ENCODE results near the gene ABCC10.

GRCh38 chr6:43402820-43403219, 24.5 kb upstream of the ABCC10 start:
- TF ChIP-seq KAT7 (CRISPR knock-in tag; IDR thresholded peaks at IDR 0.05; ENCODE audit: borderline replicate concordance) (no peak), ZNF317 (CRISPR knock-in tag; IDR thresholded peaks at IDR 0.05; ENCODE audit: borderline replicate concordance, low read depth) (no peak), CTCF (IDR thresholded peaks at IDR 0.05) (no peak), ZNF232 (CRISPR knock-in tag; IDR thresholded peaks at IDR 0.05) (no peak), PREB (CRISPR knock-in tag; IDR thresholded peaks at IDR 0.05; ENCODE audit: borderline replicate concordance) (no peak), GABPB1 (CRISPR knock-in tag; IDR thresholded peaks at IDR 0.05) (no peak), E2F1 (CRISPR knock-in tag; IDR thresholded peaks at IDR 0.05) (no peak), ELF4 (CRISPR knock-in tag; IDR thresholded peaks at IDR 0.05; ENCODE audit: low read depth) (no peak), ZNF121 (CRISPR knock-in tag; IDR thresholded peaks at IDR 0.05) (no peak)
